Measurements from ENCODE around the gene SELP.

SELP gene

DNA sequence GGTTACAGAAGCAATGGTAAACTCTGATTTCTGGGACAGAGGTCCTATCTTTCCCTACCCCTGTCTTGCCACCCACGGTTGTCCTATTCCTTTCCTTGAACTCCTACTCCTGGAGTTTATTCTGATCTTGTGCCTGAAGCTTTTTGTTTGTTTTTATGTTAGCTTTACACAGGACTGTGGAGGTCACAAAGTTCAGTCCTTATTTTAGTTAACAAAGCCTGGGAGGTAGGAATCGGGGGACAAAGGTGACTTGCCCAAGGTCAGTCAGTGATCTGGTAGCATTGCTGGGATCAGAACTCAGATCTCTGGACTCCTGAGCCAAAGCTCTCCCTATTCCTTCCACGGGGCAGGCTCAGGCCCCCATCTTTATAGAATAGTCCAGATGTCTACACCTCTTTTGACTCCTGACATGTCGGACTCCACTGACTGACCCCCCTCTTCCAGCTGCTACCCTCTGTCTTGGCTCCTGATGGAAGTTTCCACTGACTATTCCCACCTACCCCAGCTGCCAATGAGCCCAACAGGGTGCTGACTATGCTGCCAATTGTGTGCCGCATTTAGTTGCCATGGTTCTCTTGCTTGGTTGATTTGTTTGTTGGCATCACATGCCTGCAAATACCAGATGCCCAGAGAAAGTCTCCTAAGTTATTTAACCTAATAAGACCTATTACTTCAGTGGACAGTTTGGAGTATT, 53.5 kb downstream of the SELP start:
- no peak for DNase-seq (ENCODE audit: low spot score)

- DNase-seq (ENCODE audit: low spot score), result no peak
Observed at GRCh38 chr1:169574336-169574735, 55.6 kb downstream of the SELP start.

DNA sequence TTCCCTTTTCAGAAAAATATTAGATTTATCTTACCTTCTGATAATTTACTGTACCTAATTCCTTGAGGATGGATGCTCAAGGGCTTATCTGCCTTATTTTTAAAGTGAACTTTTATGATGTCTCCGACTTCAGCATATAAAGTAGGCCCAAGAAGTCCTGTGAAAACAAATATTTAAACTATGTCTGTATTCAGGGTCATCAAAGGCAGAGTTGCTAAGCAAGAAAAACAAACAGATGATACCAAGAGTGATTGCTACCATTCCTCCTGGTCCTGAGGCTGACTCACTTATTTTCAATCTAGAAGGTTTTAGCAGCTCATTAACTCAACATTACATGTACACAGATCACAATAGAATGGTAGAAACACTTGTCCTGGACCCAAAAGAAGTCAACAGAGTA, 57.7 kb downstream of the SELP start:
- no peak for DNase-seq (ENCODE audit: low spot score)

DNA sequence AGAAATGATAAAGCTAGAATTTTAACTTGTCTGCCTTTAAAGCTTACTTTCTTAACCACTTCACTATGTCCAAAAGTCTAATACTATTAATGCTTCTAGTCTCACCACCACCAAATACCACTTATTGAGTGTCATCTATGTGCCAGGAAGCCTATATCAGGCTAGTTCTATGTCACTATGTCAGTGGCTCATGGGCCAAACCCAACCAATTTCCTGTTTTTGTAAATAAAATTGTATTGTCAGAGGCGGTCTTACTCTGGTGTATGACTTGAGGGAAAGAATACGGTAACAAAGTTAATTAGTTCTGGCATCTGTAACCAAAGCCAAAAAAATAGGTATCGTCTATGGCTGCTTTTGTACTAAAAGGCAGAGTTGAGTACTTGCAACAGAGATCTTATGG, 58.5 kb downstream of the SELP start:
- DNase-seq (ENCODE audit: low spot score), result no peak

DNA sequence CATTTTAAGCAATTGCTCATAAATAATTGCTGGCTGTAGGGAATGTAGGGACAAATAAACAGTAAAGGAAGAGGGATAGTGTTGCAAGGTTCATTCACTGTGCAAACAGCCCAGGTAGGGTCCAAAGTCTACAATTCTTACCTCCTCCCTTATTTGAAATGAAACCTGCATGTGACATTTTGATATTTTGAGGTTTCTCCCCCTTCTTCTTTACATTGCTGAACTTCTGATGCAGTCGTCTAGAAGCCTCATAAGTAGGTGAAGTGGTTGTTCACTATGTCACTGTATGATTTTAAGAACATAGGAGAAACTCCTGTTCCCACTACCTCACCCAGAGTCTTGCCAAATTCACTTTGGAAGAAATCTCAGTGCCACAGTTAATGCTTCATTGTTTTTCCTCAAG, 59.8 kb downstream of the SELP start:
- DNase-seq (ENCODE audit: low spot score), result no peak

DNA sequence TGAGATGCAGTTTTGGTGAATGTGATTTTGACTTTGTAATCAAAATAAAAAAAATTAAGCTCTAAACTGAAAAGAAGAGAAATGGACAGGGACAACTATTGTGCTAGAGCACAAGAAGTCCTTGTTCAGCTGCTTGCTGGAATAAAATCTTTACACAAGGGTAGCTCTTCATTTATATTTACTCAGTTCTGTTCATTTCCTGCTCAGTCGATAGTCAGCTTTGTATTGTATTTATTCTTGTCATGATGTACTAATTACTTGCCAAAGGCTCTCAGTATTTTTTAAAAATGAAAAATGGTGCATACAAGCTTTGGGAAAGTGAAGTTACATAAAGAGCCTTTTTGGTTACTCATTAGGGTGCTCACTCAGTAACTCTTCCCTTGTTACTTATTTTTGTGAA, 61.4 kb downstream of the SELP start:
- no peak for DNase-seq (ENCODE audit: low spot score)

GRCh38 chr1:169565335-169566271, 64.3 kb downstream of the SELP start:
- no peak for DNase-seq (ENCODE audit: low spot score)

DNA sequence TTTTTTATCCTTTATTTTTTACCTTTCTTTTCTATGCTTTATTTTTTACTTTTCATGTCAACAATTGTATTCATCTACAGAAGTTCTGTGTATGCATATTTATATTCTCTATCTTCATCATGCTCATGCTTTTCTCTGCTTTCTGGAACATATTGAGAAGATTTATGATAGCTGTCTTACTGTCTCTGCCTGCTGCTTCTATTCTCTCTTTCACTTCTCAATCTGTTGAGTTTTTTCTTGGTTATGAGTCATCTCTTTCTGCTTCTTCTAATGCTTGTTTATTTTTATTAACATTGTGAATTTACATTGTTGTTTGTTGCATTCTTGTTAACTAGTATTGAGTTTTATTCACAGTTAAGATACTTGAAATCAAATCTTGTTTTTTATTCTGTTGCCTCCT, 66.3 kb downstream of the SELP start:
- no peak for DNase-seq (ENCODE audit: low spot score)

GRCh38 chr1:169563019-169563615, 66.8 kb downstream of the SELP start:
- DNase-seq (ENCODE audit: low spot score), result no peak

- DNase-seq (ENCODE audit: low spot score), result no peak
Observed at GRCh38 chr1:169561692-169562091, 68.2 kb downstream of the SELP start.

GRCh38 chr1:169557131-169557530, 72.8 kb downstream of the SELP start:
- no peak for DNase-seq (ENCODE audit: low spot score)

GRCh38 chr1:169550294-169550693, 79.6 kb downstream of the SELP start:
- peak; percentile 72 for DNase-seq (ENCODE audit: low spot score)

DNA sequence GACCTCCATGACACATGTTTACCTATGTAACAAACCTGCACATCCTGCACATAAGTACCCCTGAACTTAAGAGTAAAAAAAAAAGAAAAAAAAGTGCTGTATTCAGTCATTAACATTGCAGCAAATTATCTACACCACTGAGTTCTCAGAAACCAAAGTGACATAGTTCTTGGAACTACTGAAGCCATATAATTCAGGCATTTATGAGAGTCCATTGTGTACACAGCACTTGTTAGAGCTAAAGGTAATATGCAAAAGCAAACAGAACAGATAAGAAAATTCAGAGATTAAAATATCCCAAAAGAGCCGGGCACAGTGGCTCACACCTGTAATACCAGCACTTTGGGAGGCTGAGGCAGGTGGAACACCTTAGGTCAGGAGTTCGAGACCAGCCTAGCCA, 81.6 kb downstream of the SELP start:
- no peak for DNase-seq (ENCODE audit: low spot score)

DNA sequence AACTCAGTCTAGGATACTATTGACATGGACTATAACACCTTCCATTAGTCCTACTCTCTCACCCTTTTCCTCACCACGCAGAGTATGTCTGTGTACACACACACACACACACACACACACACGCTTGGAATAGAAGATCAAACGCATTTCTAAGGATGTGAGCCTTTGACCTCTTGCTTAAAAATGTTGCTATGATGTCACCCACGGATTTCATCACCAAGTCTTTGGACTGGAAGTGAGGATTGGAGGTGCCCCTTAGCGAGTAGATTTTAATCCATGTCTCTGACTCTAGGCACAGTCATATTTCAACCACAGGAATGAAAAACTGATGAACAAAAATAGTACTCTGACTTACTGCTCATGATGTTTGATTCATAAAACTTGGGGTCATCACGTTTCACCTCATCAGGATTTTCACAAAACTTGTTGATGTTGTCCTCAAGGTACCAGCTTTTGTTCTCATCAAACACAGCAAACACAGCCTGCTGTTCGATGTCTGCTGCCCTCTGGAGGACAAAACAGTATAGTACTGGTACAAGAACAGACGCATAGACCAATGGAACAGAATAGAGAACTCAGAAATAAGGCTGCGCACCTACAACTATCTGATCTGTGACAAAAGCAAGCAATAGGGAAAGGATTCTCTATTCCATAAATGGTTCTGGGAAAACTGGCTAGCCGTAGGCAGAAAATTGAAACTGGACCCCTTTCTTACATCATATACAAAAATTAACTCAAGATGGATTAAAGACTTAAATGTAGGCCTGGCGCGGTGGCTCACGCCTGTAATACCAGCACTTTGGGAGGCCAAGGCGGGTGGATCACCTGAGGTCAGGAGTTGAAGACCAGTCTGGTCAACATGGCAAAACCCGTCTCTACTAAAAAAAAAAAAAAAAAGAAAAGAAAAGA, 83.6 kb downstream of the SELP start:
- DNase-seq (ENCODE audit: low spot score), result peak; percentile 88

GRCh38 chr1:169545472-169545871, 84.5 kb downstream of the SELP start:
- DNase-seq (ENCODE audit: low spot score), result no peak

GRCh38 chr1:169538998-169539871, 90.7 kb downstream of the SELP start:
- DNase-seq (ENCODE audit: low spot score), result no peak

Data from NAMALWA (cell line).